H9 (cell line): ENCODE data around the gene SMCO1. TPM values are rescaled to one million over a fixed set of nuclear protein-coding genes. Genes with fewer than 3 reads are reported as not detected.

Experiments
- DNase-seq: peaks from one replicate; pipeline ENCODE4 v3.0.0-alpha.2; 2017
- H2AFZ ChIP-seq: one replicate; pipeline ENCODE4 v1.6.1; 2013; ENCODE audit warnings: mild to moderate bottlenecking, low read length, control low read depth, moderate library complexity
- H2AK5ac ChIP-seq: 2 replicates; pipeline ENCODE4 v1.6.1; 2013; ENCODE audit warnings: low read length, control low read depth, mixed read lengths; ENCODE audit not compliant: insufficient read length
- H2BK120ac ChIP-seq: one replicate; pipeline ENCODE4 v1.6.1; 2013; ENCODE audit warnings: low read depth, mild to moderate bottlenecking, low read length, control low read depth, inconsistent platforms; ENCODE audit not compliant: poor library complexity, severe bottlenecking
- H2BK12ac ChIP-seq: 2 replicates; pipeline ENCODE4 v1.6.1; 2013; ENCODE audit warnings: low read length, control low read depth, mixed read lengths, low read depth; ENCODE audit not compliant: insufficient read length
- H2BK15ac ChIP-seq: 2 replicates; pipeline ENCODE4 v1.6.1; 2013; ENCODE audit warnings: low read depth, low read length, control low read depth
- H2BK20ac ChIP-seq: one replicate; pipeline ENCODE4 v1.6.1; 2013; ENCODE audit warnings: low read depth, mild to moderate bottlenecking, low read length, control low read depth, inconsistent platforms; ENCODE audit not compliant: poor library complexity, severe bottlenecking
- H2BK5ac ChIP-seq: 2 replicates; pipeline ENCODE4 v1.6.1; 2013; ENCODE audit warnings: low read length, control low read depth, mixed read lengths; ENCODE audit not compliant: insufficient read length
- H3K14ac ChIP-seq: 2 replicates; pipeline ENCODE4 v1.6.1; 2013; ENCODE audit warnings: low read length, control low read depth; ENCODE audit not compliant: insufficient read depth
- H3K18ac ChIP-seq: 2 replicates; pipeline ENCODE4 v1.6.1; 2013; ENCODE audit warnings: low read depth, mild to moderate bottlenecking, mixed read lengths, low read length, control low read depth; ENCODE audit not compliant: insufficient read length
- H3K23ac ChIP-seq: 2 replicates; pipeline ENCODE4 v1.6.1; 2013; ENCODE audit warnings: low read length, control low read depth, mixed read lengths, low read depth; ENCODE audit not compliant: insufficient read length
- H3K23me2 ChIP-seq: 2 replicates; pipeline ENCODE4 v1.6.1; 2013; ENCODE audit warnings: low read depth, mild to moderate bottlenecking, mixed read lengths, low read length, control low read depth; ENCODE audit not compliant: insufficient read length, poor library complexity, severe bottlenecking
- H3K27ac ChIP-seq: 2 replicates; pipeline ENCODE4 v1.5.1; 2013; ENCODE audit warnings: low read length, control low read depth, mixed read lengths, low read depth; ENCODE audit not compliant: insufficient read length
- H3K27me3 ChIP-seq: 2 replicates; pipeline ENCODE4 v1.6.1; 2013; ENCODE audit warnings: low read length, control low read depth, inconsistent platforms; ENCODE audit not compliant: insufficient read depth
- H3K4ac ChIP-seq: 2 replicates; pipeline ENCODE4 v1.6.1; 2013; ENCODE audit warnings: low read depth, mild to moderate bottlenecking, control low read depth, inconsistent platforms, low read length, moderate library complexity
- H3K4me1 ChIP-seq: 2 replicates; pipeline ENCODE4 v1.6.1; 2013; ENCODE audit warnings: low read length, control low read depth, inconsistent platforms; ENCODE audit not compliant: insufficient read depth
- H3K4me2 ChIP-seq: 2 replicates; pipeline ENCODE4 v1.6.1; 2013; ENCODE audit warnings: low read length, control low read depth, mixed read lengths; ENCODE audit not compliant: insufficient read length, insufficient read depth
- H3K56ac ChIP-seq: 2 replicates; pipeline ENCODE4 v1.6.1; 2013; ENCODE audit warnings: low read depth, mild to moderate bottlenecking, mixed read lengths, low read length, control low read depth; ENCODE audit not compliant: insufficient read length
- H3K79me1 ChIP-seq: 2 replicates; pipeline ENCODE4 v1.6.1; 2013; ENCODE audit warnings: low read depth, mild to moderate bottlenecking, moderate library complexity, low read length, control low read depth, inconsistent platforms; ENCODE audit not compliant: insufficient read depth, poor library complexity, severe bottlenecking
- H3K79me2 ChIP-seq: 2 replicates; pipeline ENCODE4 v1.6.1; 2013; ENCODE audit warnings: low read length, control low read depth, inconsistent platforms; ENCODE audit not compliant: insufficient read depth
- H3K9ac ChIP-seq: 2 replicates; pipeline ENCODE4 v1.6.1; 2013; ENCODE audit warnings: low read length, control low read depth, mixed read lengths; ENCODE audit not compliant: insufficient read length; ENCODE audit errors: extremely low read depth
- H3K9me3 ChIP-seq: one replicate; pipeline ENCODE4 v1.6.1; 2013; ENCODE audit warnings: low read depth, low read length, inconsistent platforms; ENCODE audit not compliant: control insufficient read depth
- H3T11ph ChIP-seq: one replicate; pipeline ENCODE4 v1.6.1; 2013; ENCODE audit warnings: mild to moderate bottlenecking, low read length, control low read depth, inconsistent platforms
- H4K20me1 ChIP-seq: one replicate; pipeline ENCODE4 v1.6.1; 2013; ENCODE audit not compliant: control insufficient read depth, insufficient read length, insufficient read depth
- H4K5ac ChIP-seq: 2 replicates; pipeline ENCODE4 v1.6.1; 2013; ENCODE audit warnings: low read depth, mild to moderate bottlenecking, mixed read lengths, low read length, control low read depth; ENCODE audit not compliant: insufficient read length
- H4K8ac ChIP-seq: replicated peaks from 2 replicates; pipeline ENCODE4 v1.6.1; 2013; ENCODE audit warnings: low read length, control low read depth, mixed read lengths, low read depth; ENCODE audit not compliant: insufficient read length
- H4K91ac ChIP-seq: 2 replicates; pipeline ENCODE4 v1.6.1; 2013; ENCODE audit warnings: low read depth, mild to moderate bottlenecking, moderate library complexity, mixed read lengths, low read length, control low read depth; ENCODE audit not compliant: insufficient read length
- H3K27ac Mint-ChIP-seq, 3 experiments: 2 replicates in 2 of 3; 3 replicates in 1 of 3; pipeline ENCODE4 v1.8.0; 2020 to 2021; ENCODE audit warnings: mixed read lengths in 3 of 3, mild to moderate bottlenecking in 1 of 3, moderate library complexity in 1 of 3
- H3K27me3 Mint-ChIP-seq: 2 replicates; pipeline ENCODE4 v1.8.0; 2021; ENCODE audit warnings: low read depth, mild to moderate bottlenecking, moderate library complexity, mixed read lengths
- H3K36me3 Mint-ChIP-seq, 3 experiments: 2 replicates in 2 of 3; 3 replicates in 1 of 3; pipeline ENCODE4 v1.8.0; 2020 to 2021; ENCODE audit warnings: low read depth in 3 of 3, mixed read lengths in 3 of 3; ENCODE audit not compliant: insufficient read depth in 1 of 3
- H3K4me1 Mint-ChIP-seq, 2 experiments: 2 replicates each; pipeline ENCODE4 v1.8.0; 2020; ENCODE audit warnings: mixed read lengths in 2 of 2
- H3K4me3 Mint-ChIP-seq, 2 experiments: 2 replicates in 1 of 2; 3 replicates in 1 of 2; pipeline ENCODE4 v1.8.0; 2020 to 2021; ENCODE audit warnings: mild to moderate bottlenecking in 2 of 2, mixed read lengths in 2 of 2, moderate library complexity in 1 of 2
- H3K9me3 Mint-ChIP-seq, 2 experiments: 2 replicates in 1 of 2; 3 replicates in 1 of 2; pipeline ENCODE4 v1.8.0; 2020; ENCODE audit warnings: mild to moderate bottlenecking in 2 of 2, mixed read lengths in 2 of 2, moderate library complexity in 1 of 2
- CTCF ChIP-seq: fragments of 200-600 bp; sonication (generic); conservative IDR thresholded peaks from 3 replicates; pipeline ENCODE4 v1.8.0; 2021; ENCODE audit warnings: antibody characterized with exemption, mild to moderate bottlenecking
- WGBS: extraction: QIAGEN DNeasy Blood & Tissue Kit; methylation state at CpG from one replicate; pipeline ENCODE4 v1.1.7; 2013; ENCODE audit warnings: missing lambda C conversion rate, low lambda C conversion rate, mixed read lengths; ENCODE audit not compliant: insufficient read length; ENCODE audit errors: extremely low coverage; 5-methylcytosine and 5-hydroxymethylcytosine counted together
- total RNA-seq: library from RNA; stranded (reverse); gene quantifications from 2 replicates; pipeline ENCODE4 v1.2.1, GENCODE V29; 2021

SMCO1 gene
- total RNA-seq, 1 experiment from 2014 or later, result not detected

- TF ChIP-seq CTCF, result no peak
- no peaks in the 10 kb centered on the region for H3K4me1 ChIP-seq
- Mint-ChIP-seq H3K36me3 (peaks cover 36 to 39% (median 36%) of the 10 kb centered on the region in 3 experiments), H3K4me3 (no peak overlapping the region), H3K9me3 (no peaks in the 10 kb centered on the region), H3K27ac (no peak overlapping the region), H3K4me1 (peaks cover 23 to 27% of the 10 kb centered on the region in 2 experiments), H3K27me3 (no peaks in the 10 kb centered on the region)
- no peaks in the 10 kb centered on the region for H3K9me3 ChIP-seq
- no peak overlapping the region for H3K9ac ChIP-seq
- no peak overlapping the region for H3K4ac ChIP-seq
- H3K18ac ChIP-seq, result no peak overlapping the region
- no peak overlapping the region for H3K14ac ChIP-seq
- no peak overlapping the region for H4K91ac ChIP-seq
- H4K20me1 ChIP-seq, result no peaks in the 10 kb centered on the region
- no peak overlapping the region for H3K4me2 ChIP-seq
- WGBS, result no CpG with 5 or more reads among the region's 8 CpGs
- H2AK5ac ChIP-seq, result no peak overlapping the region
- H2BK12ac ChIP-seq, result no peak overlapping the region
- H2AFZ ChIP-seq, result no peak overlapping the region
- peaks cover 65% of the 10 kb centered on the region for H3K79me2 ChIP-seq
- H3K23ac ChIP-seq, result no peak overlapping the region
- H2BK20ac ChIP-seq, result no peak overlapping the region
- H2BK5ac ChIP-seq, result no peak overlapping the region
- H3K27me3 ChIP-seq, result no peaks in the 10 kb centered on the region
- no peak for DNase-seq
- H4K8ac ChIP-seq, result no peak overlapping the region
- H3K23me2 ChIP-seq, result peaks cover 9% of the 10 kb centered on the region
- H2BK120ac ChIP-seq, result no peak overlapping the region
- H2BK15ac ChIP-seq, result no peak overlapping the region
- H3K79me1 ChIP-seq, result peaks cover 9% of the 10 kb centered on the region
- no peak overlapping the region for H4K5ac ChIP-seq
- no peak overlapping the region for H3T11ph ChIP-seq
- no peak overlapping the region for H3K56ac ChIP-seq
- no peak overlapping the region for H3K27ac ChIP-seq
These were observed 16.8 kb downstream of the SMCO1 start for GRCh38 chr3:196498297-196498696.
